ENCODE measurements around the gene CADM3.

- TF ChIP-seq POLR2A (IDR thresholded peaks at IDR 0.05) = no peak
- TF ChIP-seq, protein P1, sequence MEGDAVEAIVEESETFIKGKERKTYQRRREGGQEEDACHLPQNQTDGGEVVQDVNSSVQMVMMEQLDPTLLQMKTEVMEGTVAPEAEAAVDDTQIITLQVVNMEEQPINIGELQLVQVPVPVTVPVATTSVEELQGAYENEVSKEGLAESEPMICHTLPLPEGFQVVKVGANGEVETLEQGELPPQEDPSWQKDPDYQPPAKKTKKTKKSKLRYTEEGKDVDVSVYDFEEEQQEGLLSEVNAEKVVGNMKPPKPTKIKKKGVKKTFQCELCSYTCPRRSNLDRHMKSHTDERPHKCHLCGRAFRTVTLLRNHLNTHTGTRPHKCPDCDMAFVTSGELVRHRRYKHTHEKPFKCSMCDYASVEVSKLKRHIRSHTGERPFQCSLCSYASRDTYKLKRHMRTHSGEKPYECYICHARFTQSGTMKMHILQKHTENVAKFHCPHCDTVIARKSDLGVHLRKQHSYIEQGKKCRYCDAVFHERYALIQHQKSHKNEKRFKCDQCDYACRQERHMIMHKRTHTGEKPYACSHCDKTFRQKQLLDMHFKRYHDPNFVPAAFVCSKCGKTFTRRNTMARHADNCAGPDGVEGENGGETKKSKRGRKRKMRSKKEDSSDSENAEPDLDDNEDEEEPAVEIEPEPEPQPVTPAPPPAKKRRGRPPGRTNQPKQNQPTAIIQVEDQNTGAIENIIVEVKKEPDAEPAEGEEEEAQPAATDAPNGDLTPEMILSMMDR (IDR thresholded peaks at IDR 0.05) = no peak
Measured at GRCh38 chr1:159122005-159122621, 49.3 kb upstream of the CADM3 start.

Data from adrenal gland (tissue), 5 donors.